COLO829 (cell line): Measurements from ENCODE around the gene DRAXIN.

Experiments used
- DNase-seq: peaks from one replicate; pipeline ENCODE4 v3.0.0; 2012; ENCODE audit warnings: low spot score

Gene DRAXIN

GRCh38 chr1:11690397-11691301 is 861 bp upstream of the DRAXIN start:
- DNase-seq = no peak

DNA sequence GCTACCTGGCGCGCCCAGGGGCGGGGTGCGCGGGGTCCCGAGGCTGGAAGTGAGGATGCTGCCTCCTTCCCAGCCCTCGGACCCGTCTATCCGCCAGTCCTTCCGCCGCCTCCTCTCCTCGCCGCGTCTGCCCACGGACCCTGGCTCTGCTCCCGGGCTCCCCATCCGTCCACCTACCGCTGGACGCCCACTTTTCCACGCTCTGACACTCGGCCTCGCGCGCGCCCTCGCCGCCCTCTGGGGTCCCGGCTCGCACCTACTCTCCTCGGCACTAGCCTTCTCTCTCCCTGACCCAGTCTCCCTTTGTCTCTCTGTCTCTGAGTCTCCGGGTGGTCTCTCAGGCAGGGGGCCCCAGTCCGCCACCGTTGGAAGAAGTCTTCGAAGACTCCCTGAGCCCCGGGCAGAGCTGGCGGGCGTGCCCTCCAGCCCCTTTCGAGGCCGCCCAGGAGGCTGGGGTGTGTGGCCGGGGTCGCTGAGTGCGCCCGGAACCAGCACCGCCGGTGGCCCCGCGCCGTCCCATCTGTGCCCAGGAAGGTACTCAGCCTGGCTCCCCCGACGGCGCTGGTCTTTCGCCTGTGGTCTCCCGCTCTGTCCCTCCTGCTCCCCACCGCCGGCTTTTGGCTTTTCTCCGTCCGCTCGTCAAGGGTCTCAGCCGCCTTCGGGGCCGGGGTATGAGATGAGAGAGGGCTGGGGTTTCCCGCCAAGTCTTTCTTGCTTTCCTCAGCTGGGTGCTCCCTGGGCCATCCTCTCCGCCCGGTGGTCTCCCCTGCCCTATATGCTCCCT is 610 bp downstream of the DRAXIN start:
- DNase-seq = no peak

DNA sequence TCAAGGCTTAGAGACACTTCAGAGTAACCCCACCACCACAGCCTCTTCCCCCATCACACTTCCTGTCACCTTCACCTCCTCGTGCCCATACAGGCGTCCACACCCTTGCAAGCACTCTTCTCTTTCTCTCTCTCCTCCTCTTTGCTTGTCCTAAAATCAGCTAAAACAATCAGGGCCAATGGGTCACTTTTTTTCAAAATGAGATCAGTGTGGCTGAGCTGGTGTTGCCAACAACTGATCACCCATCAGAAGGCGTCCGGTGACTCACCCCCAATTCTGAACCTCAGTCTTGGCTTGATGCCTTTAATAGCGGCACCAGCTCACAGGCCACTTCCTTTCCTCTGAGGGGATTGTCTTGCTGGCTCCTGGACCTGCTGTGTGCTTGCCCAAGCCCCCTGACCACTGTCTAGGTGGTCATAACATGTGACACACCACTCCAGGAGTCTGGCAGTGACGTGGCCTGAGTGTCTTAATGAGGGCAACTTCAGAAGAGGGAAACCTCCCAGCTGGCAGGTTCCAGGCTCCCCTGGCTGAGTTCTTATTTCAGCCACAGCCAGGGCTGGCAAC is 1.6 kb downstream of the DRAXIN start:
- peak; percentile 66 for DNase-seq

DNA sequence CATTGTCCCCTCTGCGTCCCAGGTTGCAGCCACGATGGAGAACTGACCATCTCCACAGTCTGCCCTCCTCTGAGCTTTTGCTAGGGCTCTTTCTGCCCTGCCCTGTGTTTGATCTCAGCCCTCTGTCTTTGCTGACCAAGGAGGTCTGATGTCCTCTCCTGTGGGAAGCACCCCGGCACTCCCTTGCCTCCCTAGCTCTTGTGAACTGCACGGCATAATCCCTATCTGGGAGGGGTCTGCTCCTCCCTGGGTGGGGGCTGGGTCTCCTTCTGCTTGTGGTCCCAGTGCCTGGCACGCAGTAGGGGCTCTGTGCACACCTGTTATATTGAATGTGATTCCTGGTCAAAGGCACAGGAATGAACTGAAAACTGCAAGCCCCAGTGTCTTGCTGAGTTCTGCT is 2.4 kb downstream of the DRAXIN start:
- DNase-seq = no peak

GRCh38 chr1:11695861-11696260 is 4.4 kb downstream of the DRAXIN start:
- no peak for DNase-seq

GRCh38 chr1:11697188-11697892 is 5.8 kb downstream of the DRAXIN start:
- DNase-seq = no peak

DNA sequence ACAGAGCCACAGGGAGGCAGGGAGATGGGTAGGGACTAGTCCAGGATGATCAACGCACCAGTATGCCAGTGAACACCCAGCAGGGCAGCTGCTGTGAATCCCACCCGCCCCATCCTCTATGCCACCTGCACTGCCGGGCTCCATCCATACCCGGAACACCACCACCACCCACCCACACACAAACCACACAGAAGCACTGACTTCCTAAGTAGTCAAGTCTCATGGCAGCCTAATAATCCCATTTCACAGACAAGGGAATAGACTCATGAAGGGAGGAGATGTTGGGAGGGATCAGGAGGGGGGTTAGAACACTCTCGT is 6.3 kb downstream of the DRAXIN start:
- DNase-seq = no peak

DNA sequence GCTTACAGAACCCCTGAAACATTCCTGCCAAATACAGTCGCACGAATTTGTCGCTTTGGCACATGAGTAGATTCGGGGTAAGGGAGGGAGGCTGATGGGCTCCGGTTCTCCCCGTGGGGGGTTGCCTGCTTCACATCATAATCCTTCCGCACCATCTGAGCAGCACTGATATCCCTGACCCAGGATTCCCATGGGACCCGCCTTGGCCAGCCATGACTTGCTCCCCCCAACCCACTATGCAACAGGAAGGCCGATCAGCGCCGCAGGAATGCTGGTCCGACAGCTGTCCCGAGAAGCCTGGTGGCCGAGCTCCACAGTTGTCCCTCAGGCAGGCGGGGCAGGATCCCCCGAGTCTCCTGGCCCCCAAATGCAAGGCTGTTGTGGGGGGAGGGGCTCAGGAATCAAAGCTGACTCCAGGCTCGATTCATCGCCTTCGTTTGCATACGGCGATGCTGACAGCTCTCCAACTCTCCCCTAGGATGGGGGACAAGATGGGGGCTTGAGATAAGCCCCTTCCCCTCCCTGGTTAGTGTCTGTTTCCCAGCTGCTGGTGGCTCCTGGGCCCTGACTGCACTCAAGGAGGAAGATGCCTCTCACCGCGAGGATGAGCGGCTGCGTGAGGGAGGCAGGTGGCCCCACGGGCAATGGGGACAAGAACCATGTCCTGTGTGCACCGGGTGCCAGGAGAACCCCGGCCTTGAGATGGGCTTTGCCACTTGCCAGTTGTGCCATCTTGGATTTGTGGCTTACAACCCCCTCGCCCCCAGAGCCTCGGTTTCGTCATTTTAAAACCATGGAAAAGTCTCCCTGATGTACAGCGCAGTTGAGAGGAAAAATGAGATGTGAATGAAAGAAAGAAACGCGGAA is 9.3 kb downstream of the DRAXIN start:
- DNase-seq = no peak

- no peak for DNase-seq
These were observed 10.0 kb downstream of the DRAXIN start for GRCh38 chr1:11701551-11701961.

GRCh38 chr1:11701981-11702803 is 10.7 kb downstream of the DRAXIN start:
- no peak for DNase-seq

GRCh38 chr1:11703357-11704193 is 12.1 kb downstream of the DRAXIN start:
- DNase-seq = peak; percentile 28

DNA sequence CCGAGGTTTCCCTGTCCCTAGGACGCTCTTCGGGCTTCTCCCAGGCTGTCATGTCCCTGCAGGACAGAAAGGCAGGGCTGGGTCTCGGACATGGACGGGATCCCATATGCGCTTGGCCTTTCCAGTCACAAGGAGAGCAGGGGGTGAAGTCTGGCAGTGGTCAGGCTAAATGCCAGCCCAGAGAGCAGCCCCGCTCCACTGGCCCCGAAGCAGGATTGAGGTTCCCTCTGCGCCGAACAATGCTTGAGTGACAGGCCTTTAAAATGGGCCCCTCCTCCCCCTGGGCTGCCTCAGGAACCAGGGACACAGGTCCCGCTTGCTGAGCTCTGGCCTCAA is 12.7 kb downstream of the DRAXIN start:
- DNase-seq = no peak

DNA sequence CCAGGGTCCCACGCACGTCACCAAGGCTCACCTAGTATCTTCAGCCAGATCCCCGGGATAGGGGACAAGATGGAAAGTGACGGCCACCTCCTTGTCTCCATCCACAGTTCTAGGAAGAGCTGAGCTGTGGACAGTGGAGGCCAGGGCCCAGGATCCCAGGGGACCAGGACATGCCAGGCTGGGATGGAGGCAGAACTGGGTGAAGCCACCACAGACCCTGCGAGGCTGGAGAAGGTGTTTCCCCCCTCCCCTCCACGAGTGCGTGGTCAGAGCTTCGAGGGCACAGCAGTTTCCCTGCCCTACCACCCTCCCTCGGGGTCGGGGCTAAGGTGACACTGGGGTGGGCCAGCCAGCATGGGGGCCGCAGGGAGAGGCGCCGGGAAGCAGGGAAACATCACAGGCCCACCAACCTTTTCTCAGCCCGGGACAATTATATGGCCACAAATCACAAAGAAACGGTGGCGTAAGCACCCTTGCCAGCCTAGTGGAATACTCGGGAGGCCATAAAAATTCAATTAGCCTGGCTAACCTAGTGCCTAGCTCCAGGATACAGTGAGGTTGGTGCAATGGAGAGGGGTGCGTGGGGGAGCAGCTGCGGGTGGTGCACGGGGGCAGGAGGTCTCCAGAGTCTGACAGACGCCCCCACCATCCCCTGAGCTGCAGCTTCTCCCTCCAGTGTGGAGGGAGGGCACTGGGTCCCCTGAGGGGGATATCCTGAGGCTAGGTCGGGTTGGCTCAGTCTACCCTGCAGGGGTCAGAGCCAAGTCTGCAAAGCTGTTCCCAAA is 13.4 kb downstream of the DRAXIN start:
- no peak for DNase-seq

- no peak for DNase-seq
These were observed 14.1 kb downstream of the DRAXIN start for GRCh38 chr1:11705596-11705995.

- DNase-seq = no peak
These were observed 14.8 kb downstream of the DRAXIN start for GRCh38 chr1:11706292-11706691.

- DNase-seq = no peak
These were observed 16.2 kb downstream of the DRAXIN start for GRCh38 chr1:11707621-11708276.

GRCh38 chr1:11708554-11709350 is 17.2 kb downstream of the DRAXIN start:
- peak; percentile 28 for DNase-seq

DNA sequence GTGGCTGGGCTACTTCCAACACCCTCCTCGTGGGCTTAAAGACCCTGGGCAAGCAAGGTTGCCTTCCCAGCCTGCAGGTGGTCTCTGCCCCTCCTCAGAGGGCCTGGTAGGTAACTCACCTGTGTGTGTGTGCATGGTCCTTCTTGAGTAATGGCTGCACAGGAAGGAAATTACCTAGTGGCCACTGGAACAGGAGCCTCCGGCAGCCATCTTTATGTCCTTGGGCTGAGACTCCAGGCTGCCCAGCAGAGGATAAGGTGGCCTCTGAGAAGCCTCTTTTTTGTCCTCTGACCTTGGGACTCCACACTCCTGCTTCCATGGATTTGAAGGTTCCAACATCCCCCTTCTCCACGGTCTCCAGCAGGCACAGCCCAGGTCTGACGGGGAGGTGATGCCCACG is 20.0 kb downstream of the DRAXIN start:
- DNase-seq = no peak
